ENCODE measurements around the gene DCDC2.

The DCDC2 gene

GRCh38 chr6:24382220-24382540 is 24.3 kb upstream of the DCDC2 start:
- H3K79me2 ChIP-seq (ENCODE audit: insufficient read depth, low read depth) = no peaks in the 10 kb centered on the region
- no peak overlapping the region for H3K4me2 ChIP-seq
- H3K4me1 ChIP-seq (ENCODE audit: low read depth, poor library complexity, severe bottlenecking) = no peaks in the 10 kb centered on the region
- no peak overlapping the region for H3K4me3 ChIP-seq (IDR thresholded peaks at IDR 0.05; ENCODE audit: insufficient read depth, low read depth, low read length)
- no peak overlapping the region for H3K9ac ChIP-seq
- H3K36me3 ChIP-seq (ENCODE audit: insufficient read depth) = no peaks in the 10 kb centered on the region
- no peak for TF ChIP-seq CTCF (conservative IDR thresholded peaks at IDR 0.05; ENCODE audit: low read depth, low read length)
- H2AFZ ChIP-seq (ENCODE audit: low read depth) = no peak overlapping the region
- H3K27me3 ChIP-seq (ENCODE audit: insufficient read depth, low read depth) = no peaks in the 10 kb centered on the region
- H4K20me1 ChIP-seq (ENCODE audit: insufficient read depth) = no peaks in the 10 kb centered on the region
- H3K27ac ChIP-seq = no peak overlapping the region

- Histone ChIP-seq H3K79me2 (ENCODE audit: insufficient read depth, low read depth) (no peaks in the 10 kb centered on the region), H3K27ac (no peak overlapping the region), H3K27me3 (ENCODE audit: insufficient read depth, low read depth) (no peaks in the 10 kb centered on the region), H3K4me3 (IDR thresholded peaks at IDR 0.05; ENCODE audit: insufficient read depth, low read depth, low read length) (no peak overlapping the region), H3K4me1 (ENCODE audit: low read depth, poor library complexity, severe bottlenecking) (no peaks in the 10 kb centered on the region), H2AFZ (ENCODE audit: low read depth) (no peak overlapping the region), H4K20me1 (ENCODE audit: insufficient read depth) (no peaks in the 10 kb centered on the region), H3K4me2 (no peak overlapping the region), H3K36me3 (ENCODE audit: insufficient read depth) (no peaks in the 10 kb centered on the region), H3K9ac (no peak overlapping the region)
- TF ChIP-seq CTCF (conservative IDR thresholded peaks at IDR 0.05; ENCODE audit: low read depth, low read length) = no peak
Measured at GRCh38 chr6:24381476-24382219, 23.8 kb upstream of the DCDC2 start.

- Histone ChIP-seq H3K27ac (no peak overlapping the region), H3K9ac (no peak overlapping the region), H3K4me2 (no peak overlapping the region), H3K4me3 (IDR thresholded peaks at IDR 0.05; ENCODE audit: insufficient read depth, low read depth, low read length) (no peak overlapping the region), H4K20me1 (ENCODE audit: insufficient read depth) (no peaks in the 10 kb centered on the region), H2AFZ (ENCODE audit: low read depth) (no peak overlapping the region), H3K4me1 (ENCODE audit: low read depth, poor library complexity, severe bottlenecking) (no peaks in the 10 kb centered on the region), H3K27me3 (ENCODE audit: insufficient read depth, low read depth) (no peaks in the 10 kb centered on the region), H3K79me2 (ENCODE audit: insufficient read depth, low read depth) (no peaks in the 10 kb centered on the region), H3K36me3 (ENCODE audit: insufficient read depth) (no peaks in the 10 kb centered on the region)
- no peak for TF ChIP-seq CTCF (conservative IDR thresholded peaks at IDR 0.05; ENCODE audit: low read depth, low read length)
Measured at GRCh38 chr6:24378473-24379097, 20.7 kb upstream of the DCDC2 start.

GRCh38 chr6:24376871-24377270 is 19.0 kb upstream of the DCDC2 start:
- H2AFZ ChIP-seq (ENCODE audit: low read depth) = no peak overlapping the region
- H3K79me2 ChIP-seq (ENCODE audit: insufficient read depth, low read depth) = no peaks in the 10 kb centered on the region
- no peak overlapping the region for H3K4me3 ChIP-seq (IDR thresholded peaks at IDR 0.05; ENCODE audit: insufficient read depth, low read depth, low read length)
- no peak overlapping the region for H3K4me2 ChIP-seq
- H3K27me3 ChIP-seq (ENCODE audit: insufficient read depth, low read depth) = no peaks in the 10 kb centered on the region
- H3K4me1 ChIP-seq (ENCODE audit: low read depth, poor library complexity, severe bottlenecking) = no peaks in the 10 kb centered on the region
- no peak overlapping the region for H3K9ac ChIP-seq
- H4K20me1 ChIP-seq (ENCODE audit: insufficient read depth) = no peaks in the 10 kb centered on the region
- no peak for TF ChIP-seq CTCF (conservative IDR thresholded peaks at IDR 0.05; ENCODE audit: low read depth, low read length)
- no peak overlapping the region for H3K27ac ChIP-seq
- no peaks in the 10 kb centered on the region for H3K36me3 ChIP-seq (ENCODE audit: insufficient read depth)

Data from KMS-11 (cell line).